DMS53 (cell line): ENCODE results near the gene NUMB.
A peak's percentile ranks its signal among the peaks of the same experiment; 100 is the strongest.

Experiments used
- DNase-seq: peaks from one replicate; lab custom pipeline; 2025; lab: John Stamatoyannopoulos, UW

Gene NUMB

GRCh38 chr14:73232984-73233383 is 225.4 kb downstream of the NUMB start:
- DNase-seq, result peak; percentile 23

DNA sequence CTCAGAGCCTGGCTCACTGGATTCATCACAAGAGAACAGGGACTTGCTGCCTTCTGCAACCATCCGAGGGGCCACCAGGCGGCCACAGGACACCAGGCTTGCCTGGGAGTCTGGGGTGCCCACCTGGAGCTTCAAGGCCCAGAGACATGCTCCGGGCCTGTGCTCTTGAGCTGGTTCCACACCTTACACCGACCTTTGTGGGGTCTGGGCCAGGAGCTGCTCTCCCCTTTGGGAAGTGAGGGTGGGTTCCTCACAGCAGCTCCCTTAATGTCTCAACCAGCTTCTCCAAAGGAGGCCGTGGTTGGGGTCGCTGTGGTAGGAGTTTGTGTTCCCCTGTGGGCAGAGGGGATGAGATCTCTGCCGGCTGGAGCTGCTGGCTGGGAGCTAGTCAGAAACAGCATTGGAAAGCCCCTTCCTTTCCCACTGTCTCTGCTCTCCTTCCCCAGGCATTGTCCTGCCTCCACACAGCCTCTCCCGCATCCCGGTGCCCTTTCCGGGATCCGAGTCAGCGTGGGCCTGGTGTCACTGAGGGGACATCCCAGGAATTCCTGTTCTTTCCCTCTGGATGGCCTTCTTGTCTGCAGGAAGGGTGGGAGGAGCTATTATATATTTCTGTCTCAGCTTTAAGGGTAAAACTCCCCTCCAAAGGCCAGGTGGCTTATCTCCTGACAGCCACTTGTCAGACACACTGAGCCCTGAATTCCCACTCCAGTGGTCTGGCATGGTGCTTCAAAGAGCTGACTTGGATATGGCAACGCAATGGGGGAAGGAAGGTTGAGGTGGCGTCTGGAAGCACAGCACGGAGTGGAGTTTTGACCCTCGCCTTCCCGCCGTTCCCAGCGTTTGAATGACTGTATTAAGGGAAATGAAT is 226.1 kb downstream of the NUMB start:
- peak; percentile 43 for DNase-seq

DNA sequence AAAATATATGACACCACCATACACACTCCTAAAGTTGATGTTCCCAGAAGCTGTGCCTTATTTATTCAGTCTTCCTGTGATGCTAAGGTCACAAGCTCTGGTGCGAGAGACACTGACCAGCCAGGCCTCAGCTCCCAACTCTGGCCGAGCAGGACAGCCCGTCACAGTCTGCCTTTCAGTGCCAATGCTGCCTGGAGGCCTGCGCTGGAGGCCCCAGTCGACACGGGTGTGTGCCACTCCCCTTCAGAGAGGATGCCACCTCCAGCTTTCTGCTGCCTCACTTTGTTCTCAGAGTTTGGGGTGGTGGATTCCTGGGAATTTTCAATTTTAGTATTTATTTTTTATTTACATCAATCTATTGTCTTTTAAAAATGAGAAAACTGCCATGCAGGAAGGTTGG is 228.3 kb downstream of the NUMB start:
- no peak for DNase-seq

DNA sequence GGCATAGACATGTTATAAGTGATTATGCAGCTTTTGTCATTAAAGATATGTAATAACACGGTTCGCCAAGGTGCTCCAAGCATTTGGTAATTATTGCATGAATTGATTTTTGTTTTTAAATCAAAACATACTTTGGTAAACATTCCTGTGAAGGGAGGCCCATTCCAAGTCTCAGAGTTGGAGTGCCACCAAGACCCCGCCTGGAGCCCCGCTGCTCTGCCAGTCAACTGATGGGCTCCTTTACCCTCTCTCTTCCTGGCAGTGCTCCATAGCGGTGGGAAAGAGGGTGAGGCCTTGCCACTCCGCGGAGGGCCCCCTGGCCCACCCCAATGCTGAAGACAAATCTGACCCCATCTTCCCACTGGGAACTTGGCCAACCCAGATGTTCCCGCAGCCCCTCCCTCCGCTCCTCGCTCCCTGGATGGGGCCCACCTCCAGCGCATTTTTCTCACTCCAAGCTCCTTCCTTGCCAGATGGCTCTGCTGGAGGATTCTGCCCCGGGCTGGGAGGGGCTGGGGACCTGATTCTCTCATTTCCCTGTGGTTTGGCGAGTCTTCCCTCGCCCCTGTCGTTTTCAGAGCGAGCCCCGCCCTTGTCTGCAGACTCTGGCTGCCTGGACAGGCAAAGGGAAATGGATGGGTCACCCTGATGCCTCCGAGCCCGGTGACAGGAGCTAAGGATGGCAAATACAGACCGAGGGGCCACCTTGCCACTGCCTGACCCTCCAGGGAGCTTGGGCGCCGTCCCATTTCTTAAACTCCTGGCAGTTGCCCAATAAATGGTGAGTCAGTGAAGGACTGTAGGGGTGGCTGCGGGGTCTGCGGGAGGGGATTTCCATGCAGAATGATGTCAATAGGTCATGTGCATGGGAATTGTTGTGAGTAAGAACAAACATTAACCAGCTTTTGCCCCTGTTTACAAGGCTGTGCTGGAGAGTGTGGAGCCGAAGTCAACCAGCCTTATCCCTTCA is 230.2 kb downstream of the NUMB start:
- no peak for DNase-seq

DNA sequence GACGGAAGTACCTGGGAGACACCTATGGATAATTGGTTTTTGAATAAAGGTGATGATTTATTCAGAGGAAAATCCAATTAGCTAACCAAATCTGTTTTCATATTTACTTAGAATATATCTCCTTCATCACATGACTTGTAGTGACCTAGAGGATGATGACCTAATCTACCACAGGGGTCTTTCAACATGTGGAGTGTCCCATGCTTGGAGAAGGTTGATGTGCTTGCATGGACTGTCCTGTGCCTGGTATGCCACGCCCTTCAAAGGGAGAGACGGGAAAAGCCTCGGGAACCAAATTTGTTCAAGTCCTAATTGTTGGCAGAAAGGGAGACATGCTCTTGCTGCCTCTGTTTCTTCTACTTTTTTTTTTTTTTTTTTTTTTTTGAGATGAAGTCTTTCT is 232.8 kb downstream of the NUMB start:
- DNase-seq, result no peak
